LNCaP clone FGC (cell line): ENCODE measurements around the gene SLC13A3.
A peak's percentile ranks its signal among the peaks of the same experiment; 100 is the strongest.

Experiments
- DNase-seq: peaks from one replicate; pipeline ENCODE4 v3.0.0-alpha.2; 2011; ENCODE audit warnings: low read depth
- H3K4me3 ChIP-seq: 2 replicates; pipeline ENCODE4 v1.5.1; 2011; ENCODE audit warnings: mild to moderate bottlenecking, low read depth, low read length, control low read depth
- CTCF ChIP-seq: IDR thresholded peaks from 2 replicates; pipeline ENCODE4 v1.5.1; 2012; ENCODE audit warnings: mild to moderate bottlenecking; ENCODE audit not compliant: control insufficient read depth, insufficient read depth; ENCODE audit errors: extremely low read depth

SLC13A3 gene

GRCh38 chr20:46562009-46562372, 89.3 kb downstream of the SLC13A3 start:
- no peak overlapping the region for H3K4me3 ChIP-seq
- DNase-seq = no peak

GRCh38 chr20:46559685-46560440, 91.4 kb downstream of the SLC13A3 start:
- no peak for DNase-seq
- peak; percentile 7; the same call in 1 of the 2 replicates for TF ChIP-seq CTCF

More at GRCh38 chr20:46562009-46562372, 89.3 kb downstream of the SLC13A3 start:
- TF ChIP-seq CTCF = no peak

GRCh38 chr20:46559001-46559400, 92.3 kb downstream of the SLC13A3 start:
- no peak overlapping the region for H3K4me3 ChIP-seq
- TF ChIP-seq CTCF = no peak
- DNase-seq = no peak

More at GRCh38 chr20:46559685-46560440, 91.4 kb downstream of the SLC13A3 start:
- no peak overlapping the region for H3K4me3 ChIP-seq

- TF ChIP-seq CTCF = no peak
- no peak overlapping the region for H3K4me3 ChIP-seq
- no peak for DNase-seq
Observed at GRCh38 chr20:46558511-46558959, 92.7 kb downstream of the SLC13A3 start.

- no peak overlapping the region for H3K4me3 ChIP-seq
- TF ChIP-seq CTCF = no peak
- DNase-seq = peak; percentile 31
Observed at GRCh38 chr20:46557231-46557956, 93.9 kb downstream of the SLC13A3 start.

GRCh38 chr20:46555370-46555956, 95.8 kb downstream of the SLC13A3 start:
- H3K4me3 ChIP-seq = no peak overlapping the region
- TF ChIP-seq CTCF = no peak
- DNase-seq = no peak
